K562 (cell line): ENCODE measurements around the gene DSCAM. TPM values are rescaled to one million over a fixed set of nuclear protein-coding genes. Genes with fewer than 3 reads are reported as not detected.

Experiments used
- ATAC-seq: fragments of 200-7000 bp; cut with Tn5 transposase; 3 replicates; pipeline ENCODE4 v1.9.1; 2020; ENCODE audit warnings: moderate library complexity
- BruUV-seq: library from RNA; stranded (reverse); fragments of 400-500 nt; replicated peaks from 2 replicates; lab custom pipeline; 2021; lab: Mats Ljungman, UMichigan
- CTCF ChIA-PET: fragments of 300-600 bp; formaldehyde crosslinking; extraction: SDS; loops from one replicate; lab custom pipeline; 2021; ENCODE audit warnings: low intra/inter-chr PET ratio; lab: Yijun Ruan, JAX
- POLR2A ChIA-PET: fragments of 300-600, 350-650 bp; sonication (Branson Sonifier 250); formaldehyde crosslinking; extraction: SDS; loops from one replicate; lab custom pipeline; 2021; ENCODE audit warnings: antibody characterized with exemption, inconsistent platforms; lab: Yijun Ruan, JAX
- DNase-seq, 4 experiments: peaks; one replicate each; pipeline versions ENCODE4 v3.0.0 to v3.0.0-alpha.2; 2011 to 2018; ENCODE audit warnings: low spot score in 3 of 4, mixed read lengths in 3 of 4; ENCODE audit errors: extremely low read depth in 1 of 4
- FAIRE-seq: peaks from 2 replicates; lab custom pipeline; 2011; peaks lifted over from hg19 to GRCh38; lab: Jason Lieb, UNC
- H2AFZ ChIP-seq: 2 replicates; pipeline ENCODE4 v1.6.0; 2011; ENCODE audit warnings: low read depth, low read length, control low read depth, inconsistent platforms
- H3K27ac ChIP-seq: fragments of 200-600 bp; 3 replicates; pipeline ENCODE4 v1.8.0; 2011; ENCODE audit warnings: low read depth, mild to moderate bottlenecking, control low read depth, inconsistent platforms, low read length, moderate library complexity, mixed read lengths; ENCODE audit errors: extremely low read depth
- H3K27me3 ChIP-seq, 2 experiments: fragments of 300-600 bp in 1 of 2; 2 replicates in 1 of 2; 3 replicates in 1 of 2; pipeline versions ENCODE4 v1.6.0 to v1.8.0; 2011; ENCODE audit warnings: inconsistent platforms in 2 of 2, low read length in 2 of 2, mild to moderate bottlenecking in 1 of 2, mixed read lengths in 1 of 2, moderate library complexity in 1 of 2; ENCODE audit not compliant: control insufficient read depth in 2 of 2, insufficient read depth in 2 of 2
- H3K36me3 ChIP-seq: fragments of 300-600 bp; 3 replicates; pipeline ENCODE4 v1.8.0; 2011; ENCODE audit warnings: mild to moderate bottlenecking, low read length, inconsistent platforms; ENCODE audit not compliant: control insufficient read depth, insufficient read depth
- H3K4me1 ChIP-seq, 2 experiments: fragments of 200-600 bp in 1 of 2; replicated peaks in 1 of 2; 2 replicates in 1 of 2; 3 replicates in 1 of 2; pipeline versions ENCODE4 v1.5.1 to v1.8.0; 2011; ENCODE audit warnings: inconsistent platforms in 2 of 2, low read length in 2 of 2, mild to moderate bottlenecking in 1 of 2, mixed read lengths in 1 of 2, moderate library complexity in 1 of 2; ENCODE audit not compliant: control insufficient read depth in 2 of 2, insufficient read depth in 2 of 2
- H3K4me2 ChIP-seq: 2 replicates; pipeline ENCODE4 v1.6.1; 2011; ENCODE audit warnings: low read length, control low read depth, inconsistent platforms, mixed read lengths; ENCODE audit not compliant: insufficient read depth
- H3K4me3 ChIP-seq: fragments of 200-600 bp; sonication (generic), shearing (Covaris generic); 2 replicates; pipeline ENCODE4 v1.5.1; 2016; ENCODE audit warnings: control low read depth, inconsistent platforms
- H3K79me2 ChIP-seq: fragments of 200-600 bp; 3 replicates; pipeline ENCODE4 v1.8.0; 2011; ENCODE audit warnings: low read length, inconsistent platforms; ENCODE audit not compliant: control insufficient read depth, insufficient read depth
- H3K9ac ChIP-seq, 2 experiments: 2 replicates each; pipeline versions ENCODE4 v1.6.0 to v1.6.1; 2011; ENCODE audit warnings: low read depth in 2 of 2, low read length in 2 of 2, control low read depth in 1 of 2, inconsistent platforms in 1 of 2, mild to moderate bottlenecking in 1 of 2, mixed read lengths in 1 of 2; ENCODE audit not compliant: insufficient read depth in 1 of 2
- H3K9me1 ChIP-seq: one replicate; pipeline ENCODE4 v1.6.0; 2011; ENCODE audit warnings: inconsistent platforms, mild to moderate bottlenecking, low read length, moderate library complexity; ENCODE audit not compliant: control insufficient read depth, insufficient read depth
- H3K9me3 ChIP-seq: replicated peaks from 2 replicates; pipeline ENCODE4 v1.5.1; 2011; ENCODE audit warnings: low read depth, low read length, inconsistent platforms; ENCODE audit not compliant: control insufficient read depth, insufficient read depth
- H4K20me1 ChIP-seq: replicated peaks from 2 replicates; pipeline ENCODE4 v1.6.1; 2011; ENCODE audit warnings: low read length, inconsistent platforms, mixed read lengths; ENCODE audit not compliant: control insufficient read depth, insufficient read depth
- CHD4 ChIP-seq: fragments of 200-600 bp; sonication (generic); IDR thresholded peaks from 3 replicates; pipeline ENCODE4 v1.6.1; 2012; ENCODE audit warnings: low read depth, mild to moderate bottlenecking, mixed read lengths, low read length, inconsistent platforms; ENCODE audit not compliant: insufficient read depth, insufficient replicate concordance, poor library complexity, severe bottlenecking
- HMG20A ChIP-seq: fragments of 450-650 bp; formaldehyde crosslinking; conservative IDR thresholded peaks from 2 replicates; pipeline ENCODE4 v1.4.0; 2020; ENCODE audit warnings: mild to moderate bottlenecking, mixed read lengths
- NEUROD1 ChIP-seq: fragments of 150-350 bp; IDR thresholded peaks from 2 replicates; pipeline ENCODE4 v1.6.1; 2014; ENCODE audit warnings: borderline replicate concordance, low read length, low read depth; ENCODE audit not compliant: partially characterized antibody
- SRSF1 ChIP-seq: fragments of 200-400 bp; formaldehyde crosslinking; IDR thresholded peaks from 2 replicates; pipeline ENCODE4 v1.6.1; 2017; ENCODE audit warnings: mild to moderate bottlenecking, low read depth, low read length, moderate library complexity
- WHSC1 ChIP-seq: IDR thresholded peaks from one replicate; pipeline ENCODE4 v1.6.1; 2012; ENCODE audit warnings: low read length, control low read depth, inconsistent platforms
- ZBED1 ChIP-seq: IDR thresholded peaks from 2 replicates; pipeline ENCODE4 v1.6.1; 2014
- ZFP30 ChIP-seq: fragments of 250-450 bp; sonication (Bioruptor Pico); IDR thresholded peaks from 2 replicates; pipeline ENCODE4 v1.8.0; 2022; ENCODE audit warnings: moderate library complexity, mild to moderate bottlenecking, inconsistent platforms, borderline replicate concordance
- ZNF12 ChIP-seq: sonication (generic); formaldehyde crosslinking; IDR thresholded peaks from 2 replicates; pipeline ENCODE4 v1.4.0; 2020; ENCODE audit warnings: mild to moderate bottlenecking, missing genetic modification reagents
- WGBS: fragments of 100-300 bp; shearing (Covaris generic); methylation state at CpG from one replicate; pipeline ENCODE4 v1.1.6; 2016; ENCODE audit warnings: low coverage, mixed read lengths; ENCODE audit not compliant: insufficient coverage; ENCODE audit errors: missing lambda C conversion rate; 5-methylcytosine and 5-hydroxymethylcytosine counted together
- in situ Hi-C: fragments of 300-500 bp; cut with MboI; formaldehyde crosslinking; loops from 4 replicates; pipeline ENCODE4 v1.15.0; 2018; ENCODE audit warnings: inconsistent platforms, mixed read lengths
- intact Hi-C: fragments of 100-400 bp; cut with micrococcal nuclease; formaldehyde crosslinking; loops from 2 replicates; pipeline ENCODE4 v1.14.2; 2022
- polyA plus RNA-seq, 8 experiments: library from polyadenylated mRNA; depleted of rRNA in 4 of 8; stranded (reverse) in 5 of 8; unstranded in 3 of 8; fragments of >200 nt; fragmentation: Nextera tagmentation in 2 of 8; fragmentation: Illumina TruSeq in 1 of 8; extraction: Ambion mirVana in 2 of 8; extraction: Trizol in 1 of 8; gene quantifications; 2 replicates each; pipeline versions ENCODE4 v1.2.1 to v1.2.3, GENCODE V29; 2011 to 2014; ENCODE audit warnings: inconsistent platforms in 1 of 8, missing spikeins in 1 of 8
- total RNA-seq, 7 experiments: library from RNA; depleted of rRNA in 6 of 7; stranded (reverse); fragments of >200 nt in 6 of 7; fragmentation: Illumina TruSeq in 2 of 7; extraction: Trizol in 2 of 7; gene quantifications; 2 replicates each; pipeline versions ENCODE4 v1.2.1 to v1.2.3, GENCODE V29; 2011 to 2021; ENCODE audit warnings: low replicate concordance in 1 of 7
- TF ChIP-seq, protein P1 (sequence below): sonication (generic); formaldehyde crosslinking; IDR thresholded peaks from 2 replicates; pipeline ENCODE4 v1.9.0; 2022; ENCODE audit warnings: mild to moderate bottlenecking, missing genetic modification reagents
- TF ChIP-seq, protein P2 (sequence below): fragments of 450-650 bp; IDR thresholded peaks from 2 replicates; pipeline ENCODE4 v1.6.1; 2016; ENCODE audit warnings: mild to moderate bottlenecking

The DSCAM gene
- total and polyA plus RNA-seq, 9 of the 15 experiments (the other 6 are each of a cell fraction or from before 2014, with no cell fraction given): not detected

DNA sequence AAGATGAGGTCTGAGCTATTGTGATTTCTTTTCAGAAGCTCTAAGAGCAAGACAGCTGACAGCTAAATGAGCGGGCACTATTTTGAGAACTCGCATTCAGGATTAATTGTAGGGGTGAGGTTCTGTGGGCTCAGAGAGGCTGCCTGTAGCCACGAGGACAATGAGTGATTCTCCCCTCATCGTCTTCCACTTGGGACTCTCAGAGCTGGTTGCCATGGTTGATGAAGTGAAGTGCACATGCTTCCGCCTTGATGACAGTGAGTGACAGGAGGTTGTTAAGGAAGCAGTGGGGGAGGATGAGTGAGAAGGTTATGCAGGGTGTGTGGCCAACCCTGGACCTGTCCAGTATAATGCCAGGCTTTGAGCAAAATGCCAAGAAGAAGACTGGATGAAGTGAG, 638.0 kb downstream of the DSCAM start:
- Histone ChIP-seq H3K4me1 (no peaks in the 10 kb centered on the region), H3K36me3 (no peaks in the 10 kb centered on the region), H3K9me1 (no peaks in the 10 kb centered on the region), H2AFZ (no peak overlapping the region), H3K27ac (no peak overlapping the region), H3K9ac (no peak overlapping the region), H3K9me3 (no peaks in the 10 kb centered on the region; the same call in none of the 2 replicates)
- ATAC-seq: no peak
- TF ChIP-seq, protein P1, sequence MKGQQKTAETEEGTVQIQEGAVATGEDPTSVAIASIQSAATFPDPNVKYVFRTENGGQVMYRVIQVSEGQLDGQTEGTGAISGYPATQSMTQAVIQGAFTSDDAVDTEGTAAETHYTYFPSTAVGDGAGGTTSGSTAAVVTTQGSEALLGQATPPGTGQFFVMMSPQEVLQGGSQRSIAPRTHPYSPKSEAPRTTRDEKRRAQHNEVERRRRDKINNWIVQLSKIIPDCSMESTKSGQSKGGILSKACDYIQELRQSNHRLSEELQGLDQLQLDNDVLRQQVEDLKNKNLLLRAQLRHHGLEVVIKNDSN (CRISPR knock-in tag): no peak
- no peak for TF ChIP-seq ZFP30 (CRISPR knock-in tag)
- no peak for TF ChIP-seq CHD4
- TF ChIP-seq NEUROD1: no peak
- TF ChIP-seq WHSC1: no peak
- no peak for TF ChIP-seq ZBED1
- no peak for TF ChIP-seq HMG20A (CRISPR knock-in tag)
- TF ChIP-seq, protein P2, sequence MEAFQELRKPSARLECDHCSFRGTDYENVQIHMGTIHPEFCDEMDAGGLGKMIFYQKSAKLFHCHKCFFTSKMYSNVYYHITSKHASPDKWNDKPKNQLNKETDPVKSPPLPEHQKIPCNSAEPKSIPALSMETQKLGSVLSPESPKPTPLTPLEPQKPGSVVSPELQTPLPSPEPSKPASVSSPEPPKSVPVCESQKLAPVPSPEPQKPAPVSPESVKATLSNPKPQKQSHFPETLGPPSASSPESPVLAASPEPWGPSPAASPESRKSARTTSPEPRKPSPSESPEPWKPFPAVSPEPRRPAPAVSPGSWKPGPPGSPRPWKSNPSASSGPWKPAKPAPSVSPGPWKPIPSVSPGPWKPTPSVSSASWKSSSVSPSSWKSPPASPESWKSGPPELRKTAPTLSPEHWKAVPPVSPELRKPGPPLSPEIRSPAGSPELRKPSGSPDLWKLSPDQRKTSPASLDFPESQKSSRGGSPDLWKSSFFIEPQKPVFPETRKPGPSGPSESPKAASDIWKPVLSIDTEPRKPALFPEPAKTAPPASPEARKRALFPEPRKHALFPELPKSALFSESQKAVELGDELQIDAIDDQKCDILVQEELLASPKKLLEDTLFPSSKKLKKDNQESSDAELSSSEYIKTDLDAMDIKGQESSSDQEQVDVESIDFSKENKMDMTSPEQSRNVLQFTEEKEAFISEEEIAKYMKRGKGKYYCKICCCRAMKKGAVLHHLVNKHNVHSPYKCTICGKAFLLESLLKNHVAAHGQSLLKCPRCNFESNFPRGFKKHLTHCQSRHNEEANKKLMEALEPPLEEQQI: no peak
- TF ChIP-seq ZNF12 (CRISPR knock-in tag): no peak
- TF ChIP-seq SRSF1: no peak
- TF ChIP-seq, all 486 proteins: peak for 0
- Histone ChIP-seq H3K79me2 (no peaks in the 10 kb centered on the region), H3K4me2 (no peak overlapping the region), H3K27me3 (no peaks in the 10 kb centered on the region), H3K4me3 (no peak overlapping the region), H4K20me1 (no peaks in the 10 kb centered on the region)
- BruUV-seq: no TSS peak
- POLR2A ChIA-PET: interaction anchor here (1.8 kb wide), 1 partner anchor 24 kb away, joined by 5 read pairs; no protein-coding TSS in a partner anchor
- intact Hi-C loops: no loop called here
- CTCF ChIA-PET: no interaction called here
- in situ Hi-C loops: no loop called here
- WGBS: 2% methylated on average over 5 of the region's 5 CpGs
- DNase-seq (no peak), FAIRE-seq (no peak)
